Fibroblast of lung (primary cell): ENCODE data around the gene CRLF2. TPM values are rescaled to one million over a fixed set of nuclear protein-coding genes. Genes with fewer than 3 reads are reported as not detected.

ENCODE experiments used
- DNase-seq, 2 donors: peaks; one replicate each; pipeline versions ENCODE4 v3.0.0 to v3.0.0-alpha.2; 2010; ENCODE audit warnings: low read depth in 2 of 2
- H2AFZ ChIP-seq: 2 replicates; pipeline ENCODE4 v1.5.1; 2012; ENCODE audit warnings: low read length, control low read depth, inconsistent platforms
- H3K27ac ChIP-seq: 2 replicates; pipeline ENCODE4 v1.5.1; 2011; ENCODE audit warnings: low read length, control low read depth; ENCODE audit not compliant: insufficient read depth
- H3K27me3 ChIP-seq: 2 replicates; pipeline ENCODE4 v1.5.1; 2011; ENCODE audit warnings: mild to moderate bottlenecking, low read length; ENCODE audit not compliant: control insufficient read depth, insufficient read depth
- H3K36me3 ChIP-seq: 2 replicates; pipeline ENCODE4 v1.5.1; 2011; ENCODE audit warnings: low read length; ENCODE audit not compliant: control insufficient read depth, insufficient read depth
- H3K4me1 ChIP-seq: 2 replicates; pipeline ENCODE4 v1.5.1; 2011; ENCODE audit warnings: low read length; ENCODE audit not compliant: control insufficient read depth, insufficient read depth; ENCODE audit errors: extremely low read depth
- H3K4me2 ChIP-seq: 2 replicates; pipeline ENCODE4 v1.5.1; 2011; ENCODE audit warnings: low read length, control low read depth; ENCODE audit not compliant: insufficient read depth; ENCODE audit errors: extremely low read depth
- H3K4me3 ChIP-seq, 4 experiments: fragments of 200-600 bp in 1 of 4; sonication (generic) in 1 of 4; replicated peaks in 1 of 4; 2 replicates each; pipeline ENCODE4 v1.5.1; 2011 to 2016; ENCODE audit warnings: low read length in 4 of 4, low read depth in 3 of 4, mild to moderate bottlenecking in 3 of 4, control low read depth in 2 of 4, inconsistent platforms in 1 of 4, mixed read lengths in 1 of 4; ENCODE audit not compliant: insufficient read depth in 1 of 4; ENCODE audit errors: control extremely low read depth in 1 of 4
- H3K79me2 ChIP-seq: 2 replicates; pipeline ENCODE4 v1.5.1; 2012; ENCODE audit warnings: mild to moderate bottlenecking, low read length, inconsistent platforms; ENCODE audit not compliant: control insufficient read depth, insufficient read depth
- H3K9ac ChIP-seq: 2 replicates; pipeline ENCODE4 v1.5.1; 2011; ENCODE audit warnings: mild to moderate bottlenecking, low read length, control low read depth; ENCODE audit not compliant: insufficient read depth
- H3K9me3 ChIP-seq: 2 replicates; pipeline ENCODE4 v1.5.1; 2012; ENCODE audit warnings: low read depth, low read length; ENCODE audit not compliant: control insufficient read depth, insufficient read depth
- H4K20me1 ChIP-seq: 2 replicates; pipeline ENCODE4 v1.5.1; 2011; ENCODE audit warnings: low read length; ENCODE audit not compliant: control insufficient read depth, insufficient read depth; ENCODE audit errors: extremely low read depth
- EZH2 ChIP-seq: IDR thresholded peaks from 2 replicates; pipeline ENCODE4 v1.5.1; 2012; ENCODE audit warnings: low read length, control low read depth, mild to moderate bottlenecking; ENCODE audit errors: missing control alignments
- polyA plus RNA-seq, 2 donors: library from polyadenylated mRNA; depleted of rRNA in 1 of 2; stranded (reverse) in 1 of 2; unstranded in 1 of 2; fragments of >200 nt; gene quantifications; 2 replicates each; pipeline ENCODE4 v1.2.1, GENCODE V29; 2011 to 2012; ENCODE audit warnings: missing spikeins in 1 of 2
- total RNA-seq: library from RNA; depleted of rRNA; stranded (reverse); fragments of >200 nt; gene quantifications from 2 replicates; pipeline ENCODE4 v1.2.1, GENCODE V29; 2014
- TF ChIP-seq, protein P1 (sequence below), 2 donors: IDR thresholded peaks in 1 of 2; conservative IDR thresholded peaks in 1 of 2; 1 replicate in 1 of 2; 2 replicates in 1 of 2; pipeline ENCODE4 v1.5.1; 2011 to 2012; ENCODE audit warnings: low read length in 2 of 2, control low read depth in 1 of 2, inconsistent platforms in 1 of 2, low read depth in 1 of 2, mild to moderate bottlenecking in 1 of 2

The CRLF2 gene
- total and polyA plus RNA-seq, 2 donors (not counting 1 experiment from before 2014, with no cell fraction given): not detected

DNA sequence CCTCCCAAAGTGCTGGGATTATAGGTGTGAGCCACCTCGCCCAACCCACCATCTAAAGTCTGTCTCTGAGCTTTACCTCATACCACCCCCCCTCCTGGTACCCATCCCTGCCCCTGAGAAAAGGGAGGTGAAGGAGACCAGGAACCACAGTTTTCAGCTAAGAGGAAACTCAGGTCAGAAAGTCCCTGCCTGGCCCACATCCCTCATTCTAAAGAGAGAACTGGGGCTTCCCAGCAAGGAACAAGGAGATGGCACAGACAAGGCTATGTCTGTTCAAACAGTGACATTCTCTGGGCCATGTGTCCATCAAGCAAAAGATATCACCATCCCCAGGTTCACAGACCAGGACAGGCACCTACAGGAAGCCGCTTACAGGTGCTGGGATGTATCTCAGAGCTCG lies 40.4 kb upstream of the CRLF2 start:
- Histone ChIP-seq H3K36me3 (no peaks in the 10 kb centered on the region), H2AFZ (no peak overlapping the region), H3K9me3 (no peaks in the 10 kb centered on the region), H3K27ac (no peak overlapping the region), H3K27me3 (no peaks in the 10 kb centered on the region), H3K79me2 (no peaks in the 10 kb centered on the region), H3K9ac (no peak overlapping the region), H3K4me2 (no peak overlapping the region), H4K20me1 (no peaks in the 10 kb centered on the region), H3K4me1 (no peaks in the 10 kb centered on the region), H3K4me3 (no peak overlapping the region)
- TF ChIP-seq EZH2: no peak
- TF ChIP-seq, protein P1, sequence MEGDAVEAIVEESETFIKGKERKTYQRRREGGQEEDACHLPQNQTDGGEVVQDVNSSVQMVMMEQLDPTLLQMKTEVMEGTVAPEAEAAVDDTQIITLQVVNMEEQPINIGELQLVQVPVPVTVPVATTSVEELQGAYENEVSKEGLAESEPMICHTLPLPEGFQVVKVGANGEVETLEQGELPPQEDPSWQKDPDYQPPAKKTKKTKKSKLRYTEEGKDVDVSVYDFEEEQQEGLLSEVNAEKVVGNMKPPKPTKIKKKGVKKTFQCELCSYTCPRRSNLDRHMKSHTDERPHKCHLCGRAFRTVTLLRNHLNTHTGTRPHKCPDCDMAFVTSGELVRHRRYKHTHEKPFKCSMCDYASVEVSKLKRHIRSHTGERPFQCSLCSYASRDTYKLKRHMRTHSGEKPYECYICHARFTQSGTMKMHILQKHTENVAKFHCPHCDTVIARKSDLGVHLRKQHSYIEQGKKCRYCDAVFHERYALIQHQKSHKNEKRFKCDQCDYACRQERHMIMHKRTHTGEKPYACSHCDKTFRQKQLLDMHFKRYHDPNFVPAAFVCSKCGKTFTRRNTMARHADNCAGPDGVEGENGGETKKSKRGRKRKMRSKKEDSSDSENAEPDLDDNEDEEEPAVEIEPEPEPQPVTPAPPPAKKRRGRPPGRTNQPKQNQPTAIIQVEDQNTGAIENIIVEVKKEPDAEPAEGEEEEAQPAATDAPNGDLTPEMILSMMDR (conservative IDR thresholded peaks at IDR 0.05 in 1 of 2, IDR thresholded peaks at IDR 0.05 in 1 of 2; ENCODE audit: low read depth in 1 of 2, low read length in 2 of 2): no peak
- no peak for DNase-seq

- Histone ChIP-seq H3K4me1 (no peaks in the 10 kb centered on the region), H3K27ac (no peak overlapping the region), H3K9ac (no peak overlapping the region), H3K79me2 (no peaks in the 10 kb centered on the region), H4K20me1 (no peaks in the 10 kb centered on the region), H3K36me3 (no peaks in the 10 kb centered on the region), H2AFZ (no peak overlapping the region), H3K4me2 (no peak overlapping the region), H3K4me3 (no peak overlapping the region), H3K9me3 (no peaks in the 10 kb centered on the region), H3K27me3 (no peaks in the 10 kb centered on the region)
- TF ChIP-seq, protein P1 (conservative IDR thresholded peaks at IDR 0.05 in 1 of 2, IDR thresholded peaks at IDR 0.05 in 1 of 2; ENCODE audit: low read depth in 1 of 2, low read length in 2 of 2): no peak
- no peak for TF ChIP-seq EZH2
- peak in 1 of 2 donors; percentile 4 for DNase-seq
These were observed 36.8 kb upstream of the CRLF2 start for GRCh38 chrX:1249101-1249887.

DNA sequence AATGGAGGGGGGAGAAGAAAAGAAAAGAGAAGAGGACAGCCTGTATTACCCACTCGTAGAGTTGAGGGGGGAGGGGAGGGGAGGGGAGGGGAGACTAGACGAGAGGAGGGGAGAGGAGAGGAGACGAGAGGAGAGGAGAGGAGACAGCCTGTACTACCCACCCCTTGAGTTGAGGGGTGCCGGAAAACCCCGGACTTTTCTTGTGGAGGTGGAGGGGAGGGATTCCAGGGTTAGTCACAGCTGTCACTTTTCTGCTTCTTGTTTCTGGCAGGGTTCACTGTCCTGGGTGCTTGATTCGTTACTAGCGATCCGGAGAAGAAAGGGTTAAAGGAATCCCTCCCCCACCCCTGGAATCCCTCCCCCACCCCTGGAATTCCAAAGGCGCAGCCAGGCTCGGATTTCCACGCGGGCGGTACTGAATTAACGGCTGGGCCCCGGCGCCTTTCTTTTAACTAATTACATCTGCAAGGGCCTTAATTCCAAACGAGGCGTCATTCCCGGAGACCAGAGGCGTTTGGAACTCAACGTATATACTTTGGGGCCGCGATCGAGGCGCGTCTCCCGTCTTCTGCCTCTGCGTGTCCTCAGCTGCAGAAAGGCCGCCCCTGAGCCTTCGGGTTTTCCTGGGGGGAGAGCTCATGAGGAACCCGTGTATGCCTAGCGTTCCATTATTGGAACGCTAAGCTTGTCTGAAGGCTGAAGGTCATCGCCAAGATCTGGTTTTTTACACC lies 36.0 kb upstream of the CRLF2 start:
- H4K20me1 ChIP-seq: no peaks in the 10 kb centered on the region
- no peaks in the 10 kb centered on the region for H3K36me3 ChIP-seq
- TF ChIP-seq, protein P1 (conservative IDR thresholded peaks at IDR 0.05 in 1 of 2, IDR thresholded peaks at IDR 0.05 in 1 of 2; ENCODE audit: low read depth in 1 of 2, low read length in 2 of 2): no peak
- no peak for TF ChIP-seq EZH2
- no peak overlapping the region for H2AFZ ChIP-seq
- no peak overlapping the region for H3K9ac ChIP-seq
- no peak overlapping the region for H3K27ac ChIP-seq
- no peaks in the 10 kb centered on the region for H3K79me2 ChIP-seq
- DNase-seq: no peak
- no peaks in the 10 kb centered on the region for H3K9me3 ChIP-seq
- no peak overlapping the region for H3K4me3 ChIP-seq
- H3K27me3 ChIP-seq: no peaks in the 10 kb centered on the region
- no peak overlapping the region for H3K4me2 ChIP-seq
- H3K4me1 ChIP-seq: no peaks in the 10 kb centered on the region
